NCI-H1417 (cell line): ENCODE data around the gene TIMELESS.
"Not testable (repeated sequence)": the region's sequence is repeated elsewhere in the genome, so short reads cannot be mapped to it uniquely, and the experiment has no call there.

Experiments
- DNase-seq, 3 experiments: peaks; one replicate each; lab custom pipeline; 2025; lab: John Stamatoyannopoulos, UW

The TIMELESS gene

GRCh38 chr12:56408799-56409417 is 40.3 kb downstream of the TIMELESS start:
- no peak for DNase-seq

GRCh38 chr12:56404227-56404626 is 45.0 kb downstream of the TIMELESS start:
- DNase-seq: not testable (repeated sequence)

GRCh38 chr12:56401612-56402011 is 47.6 kb downstream of the TIMELESS start:
- DNase-seq: not testable (repeated sequence)

- not testable (repeated sequence) for DNase-seq
Measured at GRCh38 chr12:56401125-56401524, 48.1 kb downstream of the TIMELESS start.

- not testable (repeated sequence) for DNase-seq
Measured at GRCh38 chr12:56399466-56399865, 49.8 kb downstream of the TIMELESS start.

- DNase-seq: no peak
Measured at GRCh38 chr12:56398324-56398723, 50.9 kb downstream of the TIMELESS start.

- DNase-seq: no peak
Measured at GRCh38 chr12:56392331-56392730, 56.9 kb downstream of the TIMELESS start.

GRCh38 chr12:56391721-56392120 is 57.5 kb downstream of the TIMELESS start:
- DNase-seq: no peak

GRCh38 chr12:56389412-56389811 is 59.8 kb downstream of the TIMELESS start:
- no peak for DNase-seq

- no peak for DNase-seq
Measured at GRCh38 chr12:56387152-56387736, 62.0 kb downstream of the TIMELESS start.

GRCh38 chr12:56385873-56386272 is 63.4 kb downstream of the TIMELESS start:
- DNase-seq: peak in 1 of 3 experiments; percentile 49

GRCh38 chr12:56382611-56383010 is 66.6 kb downstream of the TIMELESS start:
- DNase-seq: no peak

- no peak for DNase-seq
Measured at GRCh38 chr12:56377989-56378316, 71.3 kb downstream of the TIMELESS start.

GRCh38 chr12:56377310-56377988 is 71.8 kb downstream of the TIMELESS start:
- DNase-seq: no peak

- DNase-seq: no peak
Measured at GRCh38 chr12:56375598-56376434, 73.4 kb downstream of the TIMELESS start.

GRCh38 chr12:56374726-56375597 is 74.3 kb downstream of the TIMELESS start:
- no peak for DNase-seq

- no peak for DNase-seq
Measured at GRCh38 chr12:56373515-56373914, 75.7 kb downstream of the TIMELESS start.

GRCh38 chr12:56366948-56367347 is 82.3 kb downstream of the TIMELESS start:
- DNase-seq: no peak
